HepG2 (cell line): ENCODE data around the gene AREL1. TPM values are rescaled to one million over a fixed set of nuclear protein-coding genes. Genes with fewer than 3 reads are reported as not detected.

Source experiments
- CEBPG ChIP-seq: IDR thresholded peaks from 2 replicates; pipeline ENCODE4 v1.6.1; 2016
- DMAP1 ChIP-seq: IDR thresholded peaks from 2 replicates; pipeline ENCODE4 v1.6.1; 2016
- DNMT3B ChIP-seq: conservative IDR thresholded peaks from 2 replicates; pipeline ENCODE4 v1.6.1; 2016; ENCODE audit warnings: missing biosample characterization, control low read depth
- HNRNPL ChIP-seq: fragments of 200-400 bp; formaldehyde crosslinking; IDR thresholded peaks from 2 replicates; pipeline ENCODE4 v1.6.1; 2017; ENCODE audit warnings: mild to moderate bottlenecking, low read depth, low read length
- MBD4 ChIP-seq: IDR thresholded peaks from 2 replicates; pipeline ENCODE4 v1.6.1; 2012; ENCODE audit warnings: low read length, inconsistent platforms, borderline replicate concordance
- POLR2AphosphoS5 ChIP-seq: IDR thresholded peaks from 2 replicates; pipeline ENCODE4 v1.6.1; 2012; ENCODE audit warnings: low read depth, low read length
- SAFB2 ChIP-seq: sonication (generic); formaldehyde crosslinking; IDR thresholded peaks from 2 replicates; pipeline ENCODE4 v1.5.1; 2020; ENCODE audit warnings: missing genetic modification reagents, low read depth, mild to moderate bottlenecking, borderline replicate concordance
- SRF ChIP-seq: IDR thresholded peaks from 2 replicates; pipeline ENCODE4 v1.6.1; 2011; ENCODE audit warnings: mild to moderate bottlenecking, low read depth, low read length, moderate library complexity
- SYNCRIP ChIP-seq: fragments of 200-400 bp; formaldehyde crosslinking; IDR thresholded peaks from 2 replicates; pipeline ENCODE4 v1.6.1; 2018; ENCODE audit warnings: mild to moderate bottlenecking, low read depth, low read length; ENCODE audit not compliant: insufficient read depth
- THAP9 ChIP-seq: sonication (generic); formaldehyde crosslinking; IDR thresholded peaks from 2 replicates; pipeline ENCODE4; 2020; ENCODE audit warnings: missing genetic modification reagents, mild to moderate bottlenecking, borderline replicate concordance
- ZBTB3 ChIP-seq: sonication (generic); formaldehyde crosslinking; IDR thresholded peaks from 2 replicates; pipeline ENCODE4 v1.4.0; 2020; ENCODE audit warnings: low read depth, mild to moderate bottlenecking, moderate library complexity, missing genetic modification reagents, borderline replicate concordance
- ZBTB42 ChIP-seq: sonication (generic); formaldehyde crosslinking; IDR thresholded peaks from 2 replicates; pipeline ENCODE4 v1.5.0; 2020; ENCODE audit warnings: mild to moderate bottlenecking, missing genetic modification reagents
- ZFP1 ChIP-seq: IDR thresholded peaks from 2 replicates; pipeline ENCODE4 v1.6.1; 2016
- ZMAT3 ChIP-seq: sonication (generic); formaldehyde crosslinking; conservative IDR thresholded peaks from 2 replicates; pipeline ENCODE4 v1.7.0; 2021; ENCODE audit warnings: missing genetic modification reagents
- ZMYM4 ChIP-seq: sonication (generic); formaldehyde crosslinking; IDR thresholded peaks from 2 replicates; pipeline ENCODE4 v1.8.1; 2023; ENCODE audit warnings: mild to moderate bottlenecking, missing genetic modification reagents
- ZNF225 ChIP-seq: sonication (generic); formaldehyde crosslinking; IDR thresholded peaks from 2 replicates; pipeline ENCODE4 v1.4.0; 2020; ENCODE audit warnings: mild to moderate bottlenecking, missing genetic modification reagents
- ZNF292 ChIP-seq: sonication (generic); formaldehyde crosslinking; IDR thresholded peaks from 2 replicates; pipeline ENCODE4 v1.8.1; 2022; ENCODE audit warnings: mild to moderate bottlenecking, low read depth, missing genetic modification reagents, borderline replicate concordance
- ZNF414 ChIP-seq: sonication (generic); formaldehyde crosslinking; IDR thresholded peaks from 2 replicates; pipeline ENCODE4 v1.5.0; 2020; ENCODE audit warnings: missing genetic modification reagents
- ZNF543 ChIP-seq: sonication (generic); formaldehyde crosslinking; IDR thresholded peaks from 2 replicates; pipeline ENCODE4 v1.4.0; 2020; ENCODE audit warnings: mild to moderate bottlenecking, missing genetic modification reagents
- ZNF574 ChIP-seq: sonication (generic); formaldehyde crosslinking; IDR thresholded peaks from 2 replicates; pipeline ENCODE4 v1.4.0; 2020; ENCODE audit warnings: missing genetic modification reagents
- ZNF619 ChIP-seq: sonication (generic); formaldehyde crosslinking; IDR thresholded peaks from 2 replicates; pipeline ENCODE4 v1.4.0; 2020; ENCODE audit warnings: mild to moderate bottlenecking, missing genetic modification reagents
- polyA plus RNA-seq, 8 experiments: library from polyadenylated mRNA; depleted of rRNA in 3 of 8; stranded (reverse) in 7 of 8; unstranded in 1 of 8; fragments of >200 nt; fragmentation: Illumina TruSeq in 4 of 8; extraction: Trizol in 4 of 8; gene quantifications; 2 replicates each; pipeline versions ENCODE4 v1.2.1 to v1.2.3, GENCODE V29; 2011 to 2016; ENCODE audit warnings: low read depth in 4 of 8, missing spikeins in 1 of 8, mixed read lengths in 1 of 8; ENCODE audit not compliant: insufficient read depth in 1 of 8
- total RNA-seq, 5 experiments: library from RNA; depleted of rRNA; stranded (reverse); fragments of >200 nt; fragmentation: Illumina TruSeq; extraction: Trizol; gene quantifications; 2 replicates each; pipeline ENCODE4 v1.2.3, GENCODE V29; 2016; ENCODE audit warnings: low read depth in 1 of 5
- TF ChIP-seq, protein P1 (sequence below): sonication (generic); formaldehyde crosslinking; IDR thresholded peaks from 2 replicates; pipeline ENCODE4 v1.8.0; 2022; ENCODE audit warnings: mild to moderate bottlenecking, missing genetic modification reagents, moderate library complexity

AREL1 gene
- total and polyA plus RNA-seq, 2 of the 13 experiments (the other 11 are each of a cell fraction or from before 2014, with no cell fraction given), result 21.3 to 25.4 TPM

GRCh38 chr14:74618078-74618952 lies 94.6 kb downstream of the AREL1 start (continued):
- TF ChIP-seq MBD4 (no peak), ZBTB42 (no peak), SRF (no peak), ZMYM4 (CRISPR knock-in tag) (no peak), ZNF574 (CRISPR knock-in tag) (no peak), SYNCRIP (no peak), ZBTB3 (CRISPR knock-in tag) (0 out of 2 replicates have a peak, but pooled peaks have one; percentile 30), CEBPG (peak; percentile 66; the same call in 1 of the 2 replicates), ZNF292 (CRISPR knock-in tag) (peak; percentile 73; the same call in 1 of the 2 replicates), ZNF225 (CRISPR knock-in tag) (no peak), DMAP1 (CRISPR knock-in tag) (peak; percentile 42; the same call in 1 of the 2 replicates), ZMAT3 (CRISPR knock-in tag) (no peak), ZFP1 (CRISPR knock-in tag) (no peak), ZNF619 (CRISPR knock-in tag) (no peak), POLR2AphosphoS5 (no peak), HNRNPL (no peak), ZNF543 (CRISPR knock-in tag) (no peak), ZNF414 (CRISPR knock-in tag) (no peak), THAP9 (0 out of 2 replicates have a peak, but pooled peaks have one; percentile 3), SAFB2 (CRISPR knock-in tag) (no peak), DNMT3B (no peak)
- TF ChIP-seq, protein P1, sequence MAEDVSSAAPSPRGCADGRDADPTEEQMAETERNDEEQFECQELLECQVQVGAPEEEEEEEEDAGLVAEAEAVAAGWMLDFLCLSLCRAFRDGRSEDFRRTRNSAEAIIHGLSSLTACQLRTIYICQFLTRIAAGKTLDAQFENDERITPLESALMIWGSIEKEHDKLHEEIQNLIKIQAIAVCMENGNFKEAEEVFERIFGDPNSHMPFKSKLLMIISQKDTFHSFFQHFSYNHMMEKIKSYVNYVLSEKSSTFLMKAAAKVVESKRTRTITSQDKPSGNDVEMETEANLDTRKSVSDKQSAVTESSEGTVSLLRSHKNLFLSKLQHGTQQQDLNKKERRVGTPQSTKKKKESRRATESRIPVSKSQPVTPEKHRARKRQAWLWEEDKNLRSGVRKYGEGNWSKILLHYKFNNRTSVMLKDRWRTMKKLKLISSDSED, result no peak
